ENCODE measurements around the gene HAPLN3. TPM values are rescaled to one million over a fixed set of nuclear protein-coding genes. Genes with fewer than 3 reads are reported as not detected.
A peak's percentile ranks its signal among the peaks of the same experiment; 100 is the strongest.

Gene HAPLN3
- total and polyA plus RNA-seq, 4 donors = 3.9 to 15.5 (median 10.5) TPM

- H3K27ac ChIP-seq (ENCODE audit: low read depth in 1 of 2, low read length in 1 of 2) = no peak overlapping the region
- H3K36me3 ChIP-seq (ENCODE audit: control insufficient read depth in 4 of 4, insufficient read depth in 4 of 4, low read length in 4 of 4) = peaks cover 0 to 39% (median 24%) of the 10 kb centered on the region in 4 donors
- peaks cover 0 to 4% (median 0%) of the 10 kb centered on the region in 5 donors for H3K4me1 ChIP-seq (ENCODE audit: control insufficient read depth in 5 of 5, insufficient read depth in 5 of 5, low read length in 5 of 5)
- no peak overlapping the region for H3K9ac ChIP-seq (ENCODE audit: insufficient read depth in 1 of 2, low read length in 2 of 2)
- 32 to 42% methylated on average over 10 of the region's 10 CpGs for WGBS, 2 donors
- no peak overlapping the region for H3K4me3 ChIP-seq
- peak; percentile 80 for ATAC-seq (ENCODE audit: insufficient read depth, low FRiP score)
- H3K27me3 ChIP-seq (ENCODE audit: control insufficient read depth in 3 of 3, insufficient read depth in 3 of 3, low read length in 2 of 3) = no peaks in the 10 kb centered on the region
- H3K9me3 ChIP-seq (ENCODE audit: control insufficient read depth in 4 of 4, insufficient read depth in 3 of 4, low read length in 3 of 4) = peaks cover 0 to 2% (median 0%) of the 10 kb centered on the region in 4 donors
- TF ChIP-seq CTCF (IDR thresholded peaks at IDR 0.05; ENCODE audit: control extremely low read depth, extremely low read depth) = peak; percentile 80
- DNase-seq = peak; percentile 77 to 78 (median 77)
These were observed 9.4 kb upstream of the HAPLN3 start for GRCh38 chr15:88904624-88905327.

GRCh38 chr15:88904257-88904623 is 8.9 kb upstream of the HAPLN3 start:
- Histone ChIP-seq H3K27ac (ENCODE audit: low read depth in 1 of 2, low read length in 1 of 2) (no peak overlapping the region), H3K36me3 (ENCODE audit: control insufficient read depth in 4 of 4, insufficient read depth in 4 of 4, low read length in 4 of 4) (peaks cover 0 to 34% (median 24%) of the 10 kb centered on the region in 4 donors), H3K4me1 (ENCODE audit: control insufficient read depth in 5 of 5, insufficient read depth in 5 of 5, low read length in 5 of 5) (no peaks in the 10 kb centered on the region), H3K4me3 (no peak overlapping the region), H3K9ac (ENCODE audit: insufficient read depth in 1 of 2, low read length in 2 of 2) (no peak overlapping the region), H3K9me3 (ENCODE audit: control insufficient read depth in 4 of 4, insufficient read depth in 3 of 4, low read length in 3 of 4) (peaks cover 0 to 2% (median 0%) of the 10 kb centered on the region in 4 donors), H3K27me3 (ENCODE audit: control insufficient read depth in 3 of 3, insufficient read depth in 3 of 3, low read length in 2 of 3) (no peaks in the 10 kb centered on the region)
- ATAC-seq (ENCODE audit: insufficient read depth, low FRiP score) = no peak
- 87 to 89% methylated on average over 2 of the region's 2 CpGs for WGBS, 2 donors
- DNase-seq = no peak
- no peak for TF ChIP-seq CTCF (IDR thresholded peaks at IDR 0.05; ENCODE audit: control extremely low read depth, extremely low read depth)

GRCh38 chr15:88902846-88903245 is 7.5 kb upstream of the HAPLN3 start:
- Histone ChIP-seq H3K27me3 (ENCODE audit: control insufficient read depth in 3 of 3, insufficient read depth in 3 of 3, low read length in 2 of 3) (no peaks in the 10 kb centered on the region), H3K36me3 (ENCODE audit: control insufficient read depth in 4 of 4, insufficient read depth in 4 of 4, low read length in 4 of 4) (peaks cover 0 to 26% (median 20%) of the 10 kb centered on the region in 4 donors), H3K9ac (ENCODE audit: insufficient read depth in 1 of 2, low read length in 2 of 2) (no peak overlapping the region), H3K4me3 (no peak overlapping the region), H3K4me1 (ENCODE audit: control insufficient read depth in 5 of 5, insufficient read depth in 5 of 5, low read length in 5 of 5) (peaks cover 0 to 2% (median 1%) of the 10 kb centered on the region in 5 donors), H3K27ac (ENCODE audit: low read depth in 1 of 2, low read length in 1 of 2) (no peak overlapping the region), H3K9me3 (ENCODE audit: control insufficient read depth in 4 of 4, insufficient read depth in 3 of 4, low read length in 3 of 4) (peaks cover 0 to 2% (median 0%) of the 10 kb centered on the region in 4 donors)
- 70 to 97% methylated on average over 2 of the region's 2 CpGs for WGBS, 2 donors
- no peak for ATAC-seq (ENCODE audit: insufficient read depth, low FRiP score)
- no peak for TF ChIP-seq CTCF (IDR thresholded peaks at IDR 0.05; ENCODE audit: control extremely low read depth, extremely low read depth)
- no peak for DNase-seq
